Measurements from ENCODE around the gene OR8D2.

Gene OR8D2

GRCh38 chr11:124320097-124320496 is at the start of gene OR8D2:
TSS of gene OR8D2 (minus strand) at chr11:124320197. CDS start at chr11:124320197, 0 bp downstream.
- DNase-seq, result no peak

DNA sequence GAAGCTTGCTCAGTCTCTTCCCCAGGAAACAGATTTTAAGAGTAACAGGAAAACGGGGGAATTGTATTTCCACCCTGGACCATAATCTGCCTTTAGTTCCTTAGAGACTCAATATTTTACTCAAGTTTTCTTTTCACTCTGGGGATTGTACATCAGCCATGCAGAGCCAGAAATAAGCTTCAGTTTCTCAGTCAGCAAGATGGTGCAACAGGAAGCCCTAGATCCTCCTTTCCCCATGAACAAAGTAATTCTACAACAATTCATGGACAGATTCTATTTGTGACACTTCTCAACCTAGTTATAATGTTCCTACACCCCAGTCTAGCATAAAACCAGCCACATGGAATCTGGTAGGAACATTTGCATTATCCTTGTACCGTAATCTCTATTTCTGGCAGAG is 39.6 kb upstream of the OR8D2 start:
- no peak for DNase-seq

DNA sequence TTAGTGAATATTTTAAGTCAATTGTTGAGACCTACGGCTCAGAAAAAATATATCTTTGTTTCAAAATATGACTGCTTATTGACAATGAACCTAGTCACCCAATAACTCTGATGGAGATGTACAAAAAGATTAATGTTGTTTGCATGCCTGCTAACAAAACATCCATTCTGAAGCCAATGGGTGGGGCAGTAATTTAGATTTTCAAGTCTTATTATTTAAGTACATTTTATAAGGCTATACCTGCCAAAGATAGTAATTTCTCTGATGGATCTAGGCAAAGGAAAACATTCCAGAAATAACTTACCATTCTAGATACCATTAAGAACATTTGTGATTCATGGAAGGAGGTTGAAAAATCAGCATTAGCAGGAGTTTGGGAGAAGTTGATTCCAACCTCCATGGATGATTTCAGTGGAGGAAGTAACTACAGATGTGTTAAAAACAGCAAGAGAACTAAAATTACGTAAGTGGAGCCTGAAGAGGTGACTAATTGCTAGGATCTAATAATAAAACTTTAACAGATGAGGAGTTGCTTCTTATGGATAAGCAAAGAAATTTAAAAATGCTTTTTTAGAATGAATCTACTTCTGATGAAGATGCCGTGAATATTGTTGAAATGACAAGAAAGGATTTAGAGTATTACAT is 26.4 kb upstream of the OR8D2 start:
- no peak for DNase-seq

- no peak for DNase-seq
These were observed 24.3 kb upstream of the OR8D2 start for GRCh38 chr11:124344346-124344745.

- DNase-seq, result no peak
These were observed 20.1 kb upstream of the OR8D2 start for GRCh38 chr11:124340142-124340447.

DNA sequence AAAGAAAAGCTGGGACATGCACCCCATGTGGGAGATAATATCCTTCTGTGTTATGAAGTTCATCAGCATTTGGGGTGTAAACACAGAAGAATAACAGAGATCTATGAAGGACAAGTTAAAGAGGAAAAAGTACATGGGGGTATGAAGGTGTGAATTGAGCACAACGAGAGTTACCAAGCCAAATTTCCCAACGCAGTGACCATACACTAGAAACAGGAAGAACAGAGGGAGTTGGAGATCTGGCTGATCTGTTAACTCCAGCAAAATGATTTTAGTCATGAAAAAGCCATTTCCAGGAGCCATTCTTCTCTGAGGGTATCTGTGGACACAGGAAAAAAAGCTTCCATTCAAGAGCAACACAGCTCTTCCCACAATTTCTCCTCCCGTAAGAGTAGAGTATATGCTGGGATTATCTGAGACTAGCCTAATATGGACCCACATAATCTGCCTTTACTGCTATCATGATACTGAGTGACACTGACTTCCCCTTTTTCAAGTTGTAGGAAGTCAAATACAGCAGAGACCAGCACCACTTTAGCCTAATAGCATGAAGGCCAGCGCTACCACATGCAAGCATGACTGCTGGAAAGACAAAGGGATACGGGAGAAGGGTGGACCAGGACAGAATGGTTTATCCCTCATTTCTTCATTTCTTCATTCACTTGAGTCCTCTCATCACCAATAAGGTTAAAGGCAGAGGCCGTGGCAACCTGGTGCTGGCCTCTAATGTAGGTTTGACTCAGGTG is 19.6 kb upstream of the OR8D2 start:
- no peak for DNase-seq

DNA sequence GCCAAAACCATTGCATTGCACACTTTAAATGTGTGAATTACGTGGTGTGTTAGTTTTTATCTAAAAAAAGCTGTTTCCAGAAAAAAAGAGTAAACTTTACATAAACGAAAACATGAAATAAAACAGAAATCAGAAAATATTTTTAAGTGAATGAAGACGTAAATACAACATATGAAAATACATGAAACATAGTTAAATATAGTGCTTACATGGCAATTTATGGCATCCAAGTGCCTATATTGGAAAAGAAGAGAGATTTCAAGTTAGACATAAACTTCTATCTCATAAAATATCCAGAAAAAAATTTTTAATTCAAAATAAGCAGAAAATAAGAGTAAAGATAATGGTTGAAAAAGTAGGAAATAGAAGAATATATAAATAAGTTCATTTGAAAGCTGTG is 11.9 kb upstream of the OR8D2 start:
- no peak for DNase-seq

- DNase-seq, result no peak
These were observed 9.9 kb upstream of the OR8D2 start for GRCh38 chr11:124329787-124330478.

GRCh38 chr11:124327775-124328174 is 7.8 kb upstream of the OR8D2 start:
- no peak for DNase-seq

DNA sequence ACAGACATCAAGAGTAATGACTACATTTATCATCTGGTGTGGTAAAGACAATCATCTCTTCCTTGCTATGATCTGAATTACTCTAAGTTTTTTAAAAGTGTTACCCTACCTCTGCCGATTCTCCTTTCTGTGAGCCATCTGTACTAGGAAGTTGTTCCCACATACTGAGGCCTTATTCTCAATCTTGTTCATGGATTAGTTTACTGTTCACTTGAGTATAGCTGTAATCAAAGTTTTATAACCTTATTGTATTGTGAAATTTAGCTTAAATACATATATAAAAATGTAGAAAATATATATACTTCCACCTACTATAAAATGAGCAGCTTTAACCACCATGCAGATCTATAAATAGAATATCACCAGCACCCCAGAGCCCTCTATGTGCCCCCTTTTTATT is 2.4 kb upstream of the OR8D2 start:
- no peak for DNase-seq

DNA sequence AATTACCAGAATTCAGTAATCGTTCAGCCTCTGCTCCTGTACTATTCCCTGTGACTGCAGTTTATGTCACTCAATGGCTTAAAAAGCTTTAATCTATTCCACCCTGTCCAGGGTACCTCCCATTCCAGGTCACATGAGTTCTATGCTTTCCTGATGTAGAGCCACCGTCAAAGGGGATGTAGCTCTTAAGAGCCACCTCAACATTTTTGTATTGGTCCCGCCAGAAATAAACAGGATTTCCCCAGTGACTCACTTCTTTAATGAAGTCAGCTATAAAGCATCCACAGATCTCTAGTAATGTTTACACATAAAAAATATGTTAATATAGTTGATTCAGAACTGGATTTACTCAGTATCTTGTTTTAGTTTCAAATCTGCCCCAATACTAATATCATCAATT is 4.9 kb downstream of the OR8D2 start:
- no peak for DNase-seq

GRCh38 chr11:124313849-124314248 is 6.1 kb downstream of the OR8D2 start, which contains the start of gene OR8D1:
TSS of gene OR8D1 (minus strand) at chr11:124313949. CDS start at chr11:124310766, 3,183 bp downstream.
- no peak for DNase-seq

- no peak for DNase-seq
These were observed 6.9 kb downstream of the OR8D2 start for GRCh38 chr11:124313131-124313530.

GRCh38 chr11:124311670-124312069 is 8.3 kb downstream of the OR8D2 start:
- no peak for DNase-seq

DNA sequence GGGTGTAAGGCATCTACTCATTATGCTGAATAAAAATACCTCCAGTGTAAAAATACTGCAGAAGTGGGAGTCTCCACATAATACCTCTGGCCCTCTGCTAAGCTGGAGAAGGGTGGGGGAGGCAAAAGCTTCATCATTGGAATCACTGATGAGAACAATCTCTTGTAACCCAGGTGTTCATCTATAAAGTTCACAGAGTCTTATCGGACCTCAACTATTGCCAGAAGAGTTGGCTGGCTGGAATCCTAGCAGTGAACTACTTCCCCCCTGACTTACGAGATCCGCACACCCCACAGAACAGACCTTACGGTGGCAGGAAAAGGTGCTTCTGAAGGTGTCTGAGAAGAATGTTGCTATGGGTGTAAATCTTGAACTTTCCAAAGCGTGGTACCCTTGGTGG is 8.7 kb downstream of the OR8D2 start:
- no peak for DNase-seq

GRCh38 chr11:124310721-124311120 is 9.3 kb downstream of the OR8D2 start:
- DNase-seq, result no peak

- no peak for DNase-seq
These were observed 12.9 kb downstream of the OR8D2 start for GRCh38 chr11:124307093-124307492.

DNA sequence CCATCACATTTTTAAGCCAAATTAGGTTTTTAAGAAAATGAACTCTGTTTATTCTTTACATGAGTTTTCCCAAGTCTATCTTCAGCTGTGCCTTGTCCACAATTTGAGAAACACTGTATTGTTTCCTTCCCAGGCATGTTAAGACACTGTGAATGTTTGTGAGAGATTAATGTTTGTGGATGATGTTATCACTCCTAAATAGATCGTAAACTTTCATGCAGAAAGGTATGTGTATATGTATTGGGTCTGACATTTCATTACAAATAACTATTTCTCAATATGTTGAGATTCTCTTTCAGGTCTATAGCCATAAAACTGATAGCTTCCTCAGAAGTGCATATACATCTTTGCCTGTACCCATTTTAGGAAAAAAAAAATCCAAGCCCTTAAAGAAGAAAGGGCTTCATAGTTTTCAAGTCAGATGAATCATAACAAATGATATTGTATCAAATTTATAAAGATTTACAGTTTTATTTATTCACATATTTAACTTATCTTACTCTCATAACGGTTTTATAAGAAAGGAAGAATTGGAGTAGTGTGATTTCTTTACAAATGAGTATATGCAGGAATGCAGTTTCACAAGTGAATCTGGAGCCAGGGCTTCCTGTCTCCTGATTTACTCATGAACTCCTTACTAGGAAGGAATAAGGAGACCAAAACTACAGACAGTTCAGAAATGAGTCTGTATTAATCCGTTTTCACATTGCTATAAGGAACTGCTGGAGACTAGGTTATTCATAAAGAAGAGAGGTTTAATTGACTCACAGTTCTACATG is 17.5 kb downstream of the OR8D2 start:
- no peak for DNase-seq

- DNase-seq, result no peak
These were observed 18.4 kb downstream of the OR8D2 start for GRCh38 chr11:124301548-124301947.

GRCh38 chr11:124297921-124298320 is 22.1 kb downstream of the OR8D2 start:
- DNase-seq, result no peak

DNA sequence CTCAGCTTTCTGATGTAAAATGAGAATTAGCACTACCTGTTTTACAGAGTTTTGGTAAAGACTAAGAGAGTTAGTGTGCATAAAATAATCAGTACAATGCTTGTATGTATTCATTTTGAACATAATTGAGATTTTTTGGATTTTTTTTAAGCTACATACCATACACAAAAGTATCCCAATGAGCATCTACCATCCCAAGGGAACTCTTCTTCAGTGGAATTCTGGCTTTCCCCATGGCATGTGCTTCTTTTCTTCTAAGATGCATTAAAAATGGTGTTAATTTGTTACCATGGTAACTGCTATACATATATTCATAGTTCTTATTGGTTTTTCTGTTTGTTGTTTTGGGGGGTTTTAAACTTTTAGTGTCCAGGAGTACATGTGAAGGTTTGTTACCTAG is 24.0 kb downstream of the OR8D2 start:
- no peak for DNase-seq

DNA sequence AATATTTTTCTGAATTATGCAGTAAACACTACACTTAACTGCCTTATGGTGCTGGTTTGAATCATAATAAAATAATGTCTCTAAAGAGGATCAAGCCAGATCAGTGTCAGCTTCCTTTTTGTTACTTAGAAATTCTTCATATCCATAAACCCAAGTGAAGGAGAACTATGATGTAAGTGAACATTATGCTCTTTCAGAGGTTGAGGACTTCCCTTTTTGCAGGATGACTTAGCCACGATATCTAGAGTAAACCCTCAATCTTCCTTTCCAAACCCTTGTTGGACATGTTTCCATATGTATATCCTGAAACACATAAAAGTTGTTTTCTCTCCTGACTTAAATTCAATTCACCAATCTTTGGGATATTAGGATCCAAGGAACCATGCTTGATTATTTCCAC is 25.3 kb downstream of the OR8D2 start:
- DNase-seq, result no peak

DNA sequence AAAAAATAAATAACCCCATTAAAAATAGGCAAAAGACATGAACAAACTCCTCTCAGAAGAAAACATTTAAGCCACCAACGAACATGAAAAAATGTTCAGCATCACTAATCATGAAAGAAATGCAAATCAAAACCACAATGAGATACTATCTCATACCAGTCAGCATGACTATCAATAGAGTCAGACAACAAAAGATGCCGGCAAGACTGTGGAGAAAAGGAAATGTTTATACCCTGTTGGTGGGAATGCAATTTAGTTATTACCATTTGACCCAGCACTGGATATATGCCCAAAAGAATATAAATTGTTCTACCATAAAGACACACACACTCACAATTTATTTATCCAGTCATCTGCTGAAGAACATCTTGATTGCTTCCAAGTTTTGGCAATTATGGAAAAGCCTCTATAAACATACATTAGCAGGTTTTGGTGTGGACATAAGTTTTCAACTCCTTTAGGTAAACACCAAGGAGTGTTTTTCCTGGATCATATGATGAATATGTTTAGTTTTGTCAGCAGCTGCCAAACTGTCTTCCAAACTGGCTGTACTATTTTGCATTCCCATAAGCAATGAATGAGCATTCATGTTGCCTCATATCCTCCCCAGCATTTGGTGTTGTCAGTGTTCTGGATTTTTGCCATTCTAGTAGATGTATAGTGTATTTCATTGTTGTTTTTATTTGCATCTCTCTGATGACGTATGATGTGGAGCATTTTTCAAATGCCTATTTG is 34.2 kb downstream of the OR8D2 start:
- no peak for DNase-seq

Data from CD4-positive, alpha-beta T cell treated with Interleukin-6 for 4 hours (primary cell).